HAP-1 (cell line): ENCODE data around the gene SLX4.

Source experiments
- DNase-seq, 2 experiments: peaks; one replicate each; pipeline ENCODE4 v3.0.0-alpha.2; 2016 to 2020; ENCODE audit warnings: low spot score in 2 of 2
- H3K27me3 ChIP-seq: fragments of 250-450 bp; sonication (Bioruptor Pico); 2 replicates; pipeline ENCODE4 v1.5.1; 2020; ENCODE audit warnings: low read depth, mild to moderate bottlenecking, moderate library complexity
- H3K36me3 ChIP-seq: fragments of 250-450 bp; sonication (Bioruptor Pico); replicated peaks from 2 replicates; pipeline ENCODE4 v1.5.1; 2020; ENCODE audit warnings: mild to moderate bottlenecking
- H3K4me1 ChIP-seq: fragments of 250-450 bp; sonication (Bioruptor Pico); 2 replicates; pipeline ENCODE4 v1.5.1; 2020; ENCODE audit warnings: mild to moderate bottlenecking
- H3K4me3 ChIP-seq: fragments of 250-450 bp; sonication (Bioruptor Pico); 2 replicates; pipeline ENCODE4 v1.5.1; 2020; ENCODE audit warnings: mild to moderate bottlenecking, moderate library complexity
- H3K9me3 ChIP-seq: fragments of 250-450 bp; sonication (Bioruptor Pico); 2 replicates; pipeline ENCODE4 v1.5.1; 2020; ENCODE audit warnings: mild to moderate bottlenecking, moderate library complexity
- in situ Hi-C: fragments of 300-500 bp; cut with MboI; formaldehyde crosslinking; loops from 3 replicates; pipeline ENCODE4 v1.14.3; 2020; ENCODE audit warnings: low sequenced_read_pairs, inconsistent platforms, mixed read lengths

Gene SLX4

GRCh38 chr16:3578610-3579551 lies 32.5 kb downstream of the SLX4 start:
- in situ Hi-C loops = no loop called here
- Histone ChIP-seq H3K27me3 (no peaks in the 10 kb centered on the region), H3K9me3 (no peaks in the 10 kb centered on the region), H3K36me3 (no peaks in the 10 kb centered on the region; the same call in 1 of the 2 replicates), H3K4me1 (no peaks in the 10 kb centered on the region), H3K4me3 (no peak overlapping the region)
- DNase-seq = no peak

DNA sequence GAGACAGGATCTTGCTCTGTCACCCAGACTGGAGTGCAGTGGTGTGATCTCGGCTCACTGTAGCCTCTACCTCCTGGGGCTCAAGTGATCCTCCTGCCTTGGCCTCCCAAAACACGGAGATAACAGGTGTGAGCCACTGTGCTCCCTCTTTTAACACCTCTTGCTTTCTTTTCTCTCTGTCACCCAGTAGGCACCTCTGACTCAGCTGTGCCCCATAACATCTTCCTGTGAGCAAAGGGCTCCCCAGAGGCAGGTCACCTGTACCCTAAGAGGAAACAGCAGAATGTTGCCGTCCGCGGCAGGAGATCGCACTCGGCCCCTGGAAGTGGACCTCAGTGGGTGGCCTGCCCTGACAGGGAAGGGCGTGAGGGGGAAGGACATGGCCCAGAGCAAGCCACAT lies 33.3 kb downstream of the SLX4 start:
- DNase-seq = no peak
- H3K36me3 ChIP-seq = no peaks in the 10 kb centered on the region; the same call in 1 of the 2 replicates
- H3K27me3 ChIP-seq = no peaks in the 10 kb centered on the region
- H3K4me1 ChIP-seq = no peaks in the 10 kb centered on the region
- no peak overlapping the region for H3K4me3 ChIP-seq
- no peaks in the 10 kb centered on the region for H3K9me3 ChIP-seq
- in situ Hi-C loops = no loop called here

GRCh38 chr16:3577302-3577752 lies 34.1 kb downstream of the SLX4 start, which contains the start of gene NLRC3:
NLRC3 (minus strand) TSS chr16:3577403; CDS start chr16:3565036, 12,367 bp downstream.
- H3K4me3 ChIP-seq = no peak within 1 kb of the TSS
- in situ Hi-C loops = no loop called here
- no peaks in the 10 kb centered on the region for H3K4me1 ChIP-seq
- H3K27me3 ChIP-seq = no peaks in the 10 kb centered on the region
- no peaks in the 10 kb centered on the region for H3K9me3 ChIP-seq
- DNase-seq = no peak
- H3K36me3 ChIP-seq = no peaks in the 10 kb centered on the region

DNA sequence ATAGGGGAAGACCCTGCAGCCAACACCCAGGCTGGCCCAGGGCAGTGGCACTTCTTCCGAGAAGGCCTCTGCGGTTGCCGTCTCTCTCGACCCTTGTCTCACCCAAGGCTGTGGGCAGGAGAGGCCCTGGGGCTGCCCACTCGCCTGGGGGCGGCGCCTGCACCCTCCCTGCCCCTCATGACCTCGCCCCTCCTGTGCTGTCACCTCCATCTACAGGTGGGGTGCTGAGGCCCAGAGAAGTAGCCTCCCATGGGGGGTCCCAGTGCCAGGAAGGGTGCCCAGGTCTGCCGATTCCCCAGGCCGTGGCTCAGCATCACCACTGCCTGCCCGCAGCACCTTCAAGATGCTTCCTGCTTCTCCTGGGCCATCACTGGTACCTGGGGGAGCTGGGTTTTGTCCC lies 35.2 kb downstream of the SLX4 start:
- H3K4me3 ChIP-seq = no peak overlapping the region
- H3K4me1 ChIP-seq = no peaks in the 10 kb centered on the region
- no peaks in the 10 kb centered on the region for H3K36me3 ChIP-seq
- no peaks in the 10 kb centered on the region for H3K9me3 ChIP-seq
- in situ Hi-C loops = no loop called here
- no peak for DNase-seq
- no peaks in the 10 kb centered on the region for H3K27me3 ChIP-seq

DNA sequence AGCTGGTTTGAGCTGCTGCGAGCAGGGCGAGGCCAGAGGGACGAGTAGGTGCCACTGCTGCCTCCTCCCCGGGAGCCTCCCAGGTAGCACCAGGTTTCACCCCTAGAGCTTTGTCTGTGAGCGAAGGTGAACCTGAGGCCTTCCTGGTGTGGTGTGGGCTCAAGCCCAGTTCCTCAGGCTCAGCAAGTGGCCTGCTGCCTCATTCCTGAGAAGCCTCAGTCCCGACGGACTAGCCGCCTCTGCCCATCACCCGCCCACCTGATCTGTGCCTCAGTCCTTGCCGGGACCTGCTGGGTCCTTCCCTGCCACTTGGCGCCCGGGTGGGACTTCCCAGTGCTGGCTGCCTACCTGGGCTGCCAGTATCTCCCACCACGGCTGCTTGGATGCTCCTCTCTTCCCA lies 35.9 kb downstream of the SLX4 start:
- no peaks in the 10 kb centered on the region for H3K4me1 ChIP-seq
- in situ Hi-C loops = no loop called here
- DNase-seq = no peak
- peaks cover 3% of the 10 kb centered on the region; the same call in 1 of the 2 replicates for H3K9me3 ChIP-seq
- no peaks in the 10 kb centered on the region for H3K27me3 ChIP-seq
- H3K4me3 ChIP-seq = no peak overlapping the region
- no peaks in the 10 kb centered on the region for H3K36me3 ChIP-seq

DNA sequence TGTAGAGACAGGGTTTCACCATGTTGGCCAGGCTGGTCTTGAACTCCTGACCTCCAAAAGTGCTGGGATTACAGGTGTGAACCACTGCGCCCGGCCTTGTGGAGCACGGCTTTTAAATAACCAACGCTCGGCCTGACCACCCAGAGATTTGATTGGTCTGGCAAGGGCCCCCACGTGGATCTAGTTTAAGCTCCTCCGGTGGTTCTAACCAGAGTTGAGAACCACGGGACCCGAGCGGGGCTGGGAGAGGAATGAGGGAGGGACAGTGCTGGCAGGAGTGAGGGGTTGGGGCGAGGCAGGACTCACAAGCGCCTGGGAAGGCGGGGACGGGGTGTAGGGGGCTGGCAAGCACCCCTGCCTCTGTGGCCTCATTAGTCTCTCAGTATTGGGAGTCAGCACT lies 37.2 kb downstream of the SLX4 start:
- H3K27me3 ChIP-seq = no peaks in the 10 kb centered on the region
- peaks cover 6% of the 10 kb centered on the region for H3K9me3 ChIP-seq
- H3K36me3 ChIP-seq = no peaks in the 10 kb centered on the region
- H3K4me1 ChIP-seq = no peaks in the 10 kb centered on the region
- H3K4me3 ChIP-seq = no peak overlapping the region
- no peak for DNase-seq
- in situ Hi-C loops = no loop called here

DNA sequence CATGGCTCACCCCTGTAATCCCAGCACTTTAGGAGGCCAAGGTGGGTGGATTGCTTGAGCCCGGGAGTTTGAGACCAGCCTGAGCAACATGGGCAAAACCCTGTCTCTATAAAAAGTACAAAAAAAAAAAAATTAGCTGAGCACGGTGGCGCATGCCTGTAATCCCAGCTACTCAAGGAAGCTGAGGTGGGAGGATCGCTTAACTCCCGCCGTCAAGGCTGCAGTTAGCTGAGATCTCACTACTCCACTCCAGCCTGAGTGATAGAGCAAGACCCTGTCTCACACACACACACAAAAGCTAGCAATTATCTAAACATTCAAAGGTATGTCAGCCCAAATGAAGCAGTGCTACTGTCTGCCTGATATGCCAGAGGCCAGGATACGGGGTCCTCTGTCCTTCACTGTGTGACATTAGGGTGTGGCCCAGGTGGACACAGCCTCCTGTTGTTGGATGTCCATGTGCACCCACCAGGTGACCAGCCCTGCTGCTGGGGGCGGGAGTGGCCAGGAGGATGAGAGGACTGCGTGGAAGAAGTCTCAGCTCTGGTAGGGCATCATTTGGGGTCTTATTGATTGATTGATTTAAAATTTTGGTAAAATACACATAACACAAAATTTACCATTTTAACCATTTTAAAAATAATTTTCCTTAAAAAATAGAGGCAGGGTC lies 38.1 kb downstream of the SLX4 start:
- in situ Hi-C loops = no loop called here
- DNase-seq = no peak
- Histone ChIP-seq H3K4me1 (no peaks in the 10 kb centered on the region), H3K9me3 (peaks cover 6% of the 10 kb centered on the region), H3K27me3 (no peaks in the 10 kb centered on the region), H3K4me3 (no peak overlapping the region), H3K36me3 (no peaks in the 10 kb centered on the region)

DNA sequence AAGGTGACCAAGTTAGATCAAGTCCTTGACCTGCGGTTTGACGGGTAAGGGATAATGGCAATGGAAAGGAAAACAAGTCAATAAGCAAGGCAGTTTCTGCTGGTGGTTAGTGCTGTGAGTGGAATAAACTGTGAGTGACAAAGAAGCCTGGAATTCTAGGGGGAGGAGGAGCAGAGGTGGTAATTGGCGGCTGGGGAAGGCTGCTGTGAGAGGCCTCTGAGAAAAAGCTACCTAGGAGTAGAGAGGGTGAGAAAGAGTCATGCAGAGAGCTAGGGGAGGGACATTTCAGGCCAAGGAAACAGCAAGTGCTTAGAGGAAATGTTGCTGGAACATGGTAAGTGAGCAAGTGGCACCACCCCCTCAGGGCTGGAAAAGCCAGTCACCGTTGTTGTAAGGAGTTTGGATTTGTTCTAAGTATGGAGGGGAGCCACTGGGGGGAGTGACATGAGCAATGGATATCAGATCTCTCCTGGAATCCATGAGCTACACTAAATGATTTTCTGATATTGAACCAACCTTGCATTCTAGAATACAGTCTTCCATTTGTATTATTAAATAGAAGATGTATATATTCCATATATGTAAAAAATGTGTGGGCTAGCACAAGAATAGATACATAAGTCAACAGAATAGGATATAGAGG lies 40.9 kb downstream of the SLX4 start:
- Histone ChIP-seq H3K27me3 (no peaks in the 10 kb centered on the region), H3K9me3 (peaks cover 6% of the 10 kb centered on the region), H3K36me3 (no peaks in the 10 kb centered on the region), H3K4me3 (no peak overlapping the region), H3K4me1 (no peaks in the 10 kb centered on the region)
- in situ Hi-C loops = no loop called here
- no peak for DNase-seq

DNA sequence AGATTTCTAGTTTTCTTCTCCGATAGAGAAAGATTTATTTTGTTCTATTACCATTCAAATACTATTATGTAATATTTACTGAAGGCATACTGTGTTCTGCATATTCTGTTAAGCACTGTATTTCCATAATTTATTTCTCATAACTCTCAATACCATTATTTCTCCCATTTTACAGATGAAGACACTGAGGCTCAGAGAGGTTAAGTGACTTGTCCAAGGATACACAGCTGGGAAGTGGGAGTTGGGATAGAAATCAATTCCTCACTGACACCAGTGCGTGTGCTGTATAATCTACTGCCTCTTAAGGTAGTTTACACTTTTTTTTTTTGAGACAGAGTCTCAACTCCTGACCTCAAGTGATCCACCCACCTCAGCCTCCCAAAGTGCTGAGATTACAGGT lies 41.6 kb downstream of the SLX4 start:
- in situ Hi-C loops = no loop called here
- DNase-seq = no peak
- Histone ChIP-seq H3K4me3 (no peak overlapping the region), H3K27me3 (no peaks in the 10 kb centered on the region), H3K36me3 (no peaks in the 10 kb centered on the region), H3K4me1 (no peaks in the 10 kb centered on the region), H3K9me3 (peaks cover 6% of the 10 kb centered on the region)

DNA sequence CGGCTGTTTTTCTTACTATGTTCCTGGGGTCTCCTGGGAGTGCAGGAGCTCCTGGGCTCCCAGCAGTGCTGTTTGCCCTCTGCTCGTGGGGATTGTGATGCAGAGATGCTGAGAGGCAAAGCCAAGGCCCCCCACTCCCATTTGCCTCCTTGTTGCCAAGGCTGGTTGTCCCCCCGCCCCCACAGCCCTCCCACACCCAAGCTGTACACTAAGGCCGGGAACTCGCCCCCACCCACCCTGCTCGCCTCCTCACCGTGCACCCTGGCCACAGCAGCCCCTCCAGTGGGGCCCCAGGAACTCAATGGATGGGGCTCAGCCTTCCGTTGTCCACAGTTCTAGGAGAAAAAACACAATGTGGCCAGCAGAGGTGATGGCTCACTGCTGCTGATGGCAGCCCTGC lies 44.4 kb downstream of the SLX4 start:
- peaks cover 6% of the 10 kb centered on the region for H3K9me3 ChIP-seq
- no peaks in the 10 kb centered on the region for H3K4me1 ChIP-seq
- H3K36me3 ChIP-seq = no peaks in the 10 kb centered on the region
- H3K27me3 ChIP-seq = no peaks in the 10 kb centered on the region
- no peak for DNase-seq
- in situ Hi-C loops = no loop called here
- no peak overlapping the region for H3K4me3 ChIP-seq

DNA sequence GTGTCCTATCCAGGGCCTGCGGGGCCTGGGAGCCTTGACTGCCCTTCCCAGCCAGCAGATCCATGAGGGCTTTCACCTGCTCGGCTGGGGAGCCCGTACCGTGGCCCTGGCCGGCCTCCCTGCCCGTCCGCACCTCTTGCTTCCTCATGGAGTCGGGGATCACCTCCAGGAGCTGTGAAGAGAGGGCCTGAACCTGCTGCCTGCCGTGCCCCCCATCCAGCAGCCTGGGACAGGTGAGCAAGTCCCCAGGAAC lies 46.6 kb downstream of the SLX4 start:
- no peaks in the 10 kb centered on the region for H3K36me3 ChIP-seq
- no peak overlapping the region for H3K4me3 ChIP-seq
- in situ Hi-C loops = no loop called here
- H3K27me3 ChIP-seq = no peaks in the 10 kb centered on the region
- no peak for DNase-seq
- no peaks in the 10 kb centered on the region for H3K4me1 ChIP-seq
- peaks cover under 1% of the 10 kb centered on the region for H3K9me3 ChIP-seq

DNA sequence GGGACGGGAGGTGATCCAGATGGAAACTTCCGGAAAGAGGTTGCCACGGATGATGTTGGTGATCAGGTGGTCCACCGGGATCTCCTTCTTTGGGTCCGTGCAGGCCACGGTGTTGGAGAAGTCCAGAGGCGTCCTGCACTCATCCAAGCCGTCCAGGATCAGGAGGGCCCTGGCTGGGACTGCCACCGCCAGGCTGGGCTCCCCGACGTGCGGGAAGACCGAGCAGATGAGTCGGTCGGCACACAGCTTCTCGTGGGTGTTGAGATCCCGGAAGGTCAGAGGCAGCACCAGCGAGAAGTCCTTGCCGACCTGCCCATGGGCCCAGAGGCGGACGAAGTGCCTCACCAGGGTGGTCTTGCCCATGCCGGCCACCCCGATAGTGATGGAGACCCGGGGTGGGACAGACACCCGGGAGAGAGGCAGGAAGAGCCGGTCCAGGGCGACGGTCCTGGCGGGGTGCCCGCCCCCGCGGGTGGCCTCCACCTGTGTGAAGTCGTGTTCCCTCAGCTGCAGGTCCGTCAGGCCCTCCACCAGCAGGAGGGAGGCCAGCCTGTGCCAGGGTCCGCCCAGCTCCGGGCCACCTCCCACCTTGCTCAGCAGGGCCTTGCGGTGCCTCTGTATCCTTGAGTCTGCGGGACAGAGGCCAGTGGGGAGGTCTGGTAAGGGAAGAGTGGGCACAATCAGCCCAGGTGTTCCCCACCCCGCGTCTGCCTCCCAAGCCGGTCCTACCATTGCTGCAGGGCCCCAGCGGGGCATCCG lies 47.1 kb downstream of the SLX4 start:
- Histone ChIP-seq H3K9me3 (no peaks in the 10 kb centered on the region), H3K27me3 (no peaks in the 10 kb centered on the region), H3K4me1 (no peaks in the 10 kb centered on the region), H3K4me3 (no peak overlapping the region), H3K36me3 (no peaks in the 10 kb centered on the region)
- in situ Hi-C loops = no loop called here
- no peak for DNase-seq

- H3K27me3 ChIP-seq = no peaks in the 10 kb centered on the region
- no peaks in the 10 kb centered on the region for H3K36me3 ChIP-seq
Measured at GRCh38 chr16:3562914-3563480, 48.4 kb downstream of the SLX4 start.

More at GRCh38 chr16:3562914-3563480, 48.4 kb downstream of the SLX4 start:
- in situ Hi-C loops = no loop called here
- Histone ChIP-seq H3K4me3 (no peak overlapping the region), H3K9me3 (no peaks in the 10 kb centered on the region), H3K4me1 (no peaks in the 10 kb centered on the region)
- no peak for DNase-seq
